VCaP (cell line): ENCODE data around the gene TRPC6.

Experiments
- H3K27ac ChIP-seq: fragments of 450-650 bp; 2 replicates; pipeline ENCODE4 v1.5.1; 2017
- TF ChIP-seq, protein P1 (sequence below): fragments of 450-650 bp; conservative IDR thresholded peaks from 2 replicates; pipeline ENCODE4 v1.5.1; 2017; ENCODE audit warnings: mild to moderate bottlenecking, moderate library complexity

The TRPC6 gene

DNA sequence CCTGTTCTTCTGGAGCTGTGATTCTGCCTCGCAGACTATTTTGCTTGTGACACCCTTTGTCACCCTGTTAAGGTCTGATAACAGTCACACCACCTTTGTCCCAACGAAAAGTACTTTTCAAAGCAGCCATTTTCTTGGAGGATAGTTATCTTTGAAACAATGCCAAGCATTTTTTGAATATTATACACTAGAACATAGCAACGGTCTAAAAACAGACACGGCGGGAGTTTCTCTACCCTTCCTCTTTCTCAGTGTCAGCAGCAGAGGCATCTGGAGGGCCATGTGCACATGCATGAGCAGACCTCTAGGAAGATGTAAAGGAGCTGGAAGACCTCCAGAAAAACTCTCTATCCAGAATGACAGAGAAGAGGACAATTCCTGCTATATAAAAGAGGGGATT is 86.5 kb downstream of the TRPC6 start:
- TF ChIP-seq, protein P1, sequence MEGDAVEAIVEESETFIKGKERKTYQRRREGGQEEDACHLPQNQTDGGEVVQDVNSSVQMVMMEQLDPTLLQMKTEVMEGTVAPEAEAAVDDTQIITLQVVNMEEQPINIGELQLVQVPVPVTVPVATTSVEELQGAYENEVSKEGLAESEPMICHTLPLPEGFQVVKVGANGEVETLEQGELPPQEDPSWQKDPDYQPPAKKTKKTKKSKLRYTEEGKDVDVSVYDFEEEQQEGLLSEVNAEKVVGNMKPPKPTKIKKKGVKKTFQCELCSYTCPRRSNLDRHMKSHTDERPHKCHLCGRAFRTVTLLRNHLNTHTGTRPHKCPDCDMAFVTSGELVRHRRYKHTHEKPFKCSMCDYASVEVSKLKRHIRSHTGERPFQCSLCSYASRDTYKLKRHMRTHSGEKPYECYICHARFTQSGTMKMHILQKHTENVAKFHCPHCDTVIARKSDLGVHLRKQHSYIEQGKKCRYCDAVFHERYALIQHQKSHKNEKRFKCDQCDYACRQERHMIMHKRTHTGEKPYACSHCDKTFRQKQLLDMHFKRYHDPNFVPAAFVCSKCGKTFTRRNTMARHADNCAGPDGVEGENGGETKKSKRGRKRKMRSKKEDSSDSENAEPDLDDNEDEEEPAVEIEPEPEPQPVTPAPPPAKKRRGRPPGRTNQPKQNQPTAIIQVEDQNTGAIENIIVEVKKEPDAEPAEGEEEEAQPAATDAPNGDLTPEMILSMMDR, result no peak
- no peak overlapping the region for H3K27ac ChIP-seq

DNA sequence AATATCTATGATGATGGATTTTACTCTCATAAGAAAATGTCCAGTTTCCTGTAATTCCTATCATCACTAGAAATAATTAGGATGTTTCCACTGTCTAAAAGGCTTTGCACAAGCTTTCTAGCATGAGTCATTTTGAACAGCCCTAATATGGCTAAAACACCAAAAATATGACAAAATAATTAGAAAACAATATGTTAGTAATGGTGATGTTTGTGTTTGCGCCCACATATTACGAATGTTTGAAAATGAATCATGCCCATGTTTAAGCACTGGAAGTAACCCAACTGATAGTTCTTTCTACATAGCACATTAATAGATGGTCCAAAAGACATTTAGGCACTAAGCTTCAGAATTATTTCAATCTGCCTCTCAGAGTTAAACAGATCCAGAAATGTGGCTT is 96.0 kb downstream of the TRPC6 start:
- no peak overlapping the region for H3K27ac ChIP-seq
- TF ChIP-seq, protein P1, result no peak

DNA sequence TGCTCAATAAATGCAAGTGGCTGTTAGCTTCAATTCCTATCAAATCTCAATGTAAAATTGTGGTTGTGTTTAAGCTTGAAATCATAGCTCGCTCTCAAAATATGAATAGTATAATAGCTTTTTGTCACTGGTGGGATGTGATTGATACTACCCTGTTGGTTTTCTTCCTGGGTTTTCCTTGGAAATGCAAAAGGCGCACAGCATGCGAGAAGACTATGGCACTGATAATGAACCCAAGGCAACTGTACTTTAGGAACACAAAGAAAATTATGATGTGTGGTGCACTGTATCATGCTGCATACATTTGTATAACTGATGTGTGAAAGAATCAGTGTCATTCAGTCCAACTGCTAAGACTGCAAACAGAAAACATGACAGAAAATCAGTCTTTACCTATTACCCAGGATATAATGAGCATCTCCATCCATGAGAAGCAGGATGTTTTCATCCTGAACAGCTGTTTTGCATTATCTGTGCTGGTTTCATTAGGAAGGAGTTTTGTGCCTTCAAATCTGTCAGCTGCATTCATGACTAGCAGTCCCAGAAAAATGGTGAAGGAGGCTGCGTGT is 101.2 kb downstream of the TRPC6 start:
- TF ChIP-seq, protein P1, result no peak
- H3K27ac ChIP-seq, result no peak overlapping the region

DNA sequence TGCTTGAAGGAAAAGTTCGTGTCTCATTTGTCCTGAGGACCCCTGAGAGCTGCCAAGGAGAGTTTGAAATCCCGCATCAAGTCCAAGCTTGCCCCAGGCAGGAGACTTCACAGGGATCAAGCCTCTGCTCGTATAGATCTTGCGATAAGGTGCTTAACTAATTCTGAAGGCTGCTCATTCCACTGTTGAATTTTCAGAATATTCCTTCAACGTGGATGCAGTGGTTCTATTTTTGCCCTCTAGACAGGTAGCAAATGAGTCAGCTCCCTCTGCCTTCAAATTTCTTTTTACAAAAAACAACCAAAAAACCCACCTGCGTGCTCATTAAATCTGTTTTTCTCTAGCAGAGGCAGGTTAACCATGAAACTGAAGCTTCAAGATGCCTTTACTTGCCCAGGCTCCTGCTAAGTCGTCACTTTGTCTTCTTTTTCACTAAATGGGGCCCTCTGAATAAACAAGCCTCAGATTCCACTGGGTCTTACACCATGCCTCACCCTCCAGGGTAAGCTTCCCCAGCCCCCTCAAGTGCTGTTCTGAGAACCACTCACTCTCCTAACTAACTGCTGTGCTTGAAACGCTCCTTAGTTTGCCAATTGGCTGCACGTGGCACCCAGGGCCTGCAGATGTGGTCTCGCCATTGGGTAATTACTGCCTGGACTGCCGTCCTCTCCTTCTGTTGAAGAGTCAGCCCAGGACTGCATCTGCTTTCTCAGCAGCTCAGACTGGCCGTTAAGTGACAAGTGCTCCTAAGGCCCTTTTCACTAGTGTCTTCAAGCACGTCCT is 105.0 kb downstream of the TRPC6 start:
- TF ChIP-seq, protein P1, result no peak
- no peak overlapping the region for H3K27ac ChIP-seq

DNA sequence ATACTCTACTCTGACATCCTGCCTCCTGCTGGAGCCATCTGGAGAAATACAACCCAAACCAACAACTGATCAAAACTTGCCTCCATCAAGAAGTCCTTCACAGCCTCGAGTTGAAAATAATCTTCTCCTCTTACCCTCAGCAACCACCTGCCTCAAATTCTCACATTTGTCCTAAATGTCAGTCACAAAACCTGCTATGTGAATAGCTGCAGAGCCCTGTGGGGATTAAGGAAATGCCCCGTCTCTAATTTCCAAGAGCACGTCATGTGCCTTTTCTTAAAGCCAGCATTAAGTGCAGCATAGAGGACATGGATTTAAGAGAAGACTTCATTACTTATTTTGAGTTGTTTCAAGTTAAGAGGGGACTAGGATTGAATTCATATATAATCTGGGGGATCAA is 105.9 kb downstream of the TRPC6 start:
- TF ChIP-seq, protein P1, result no peak

DNA sequence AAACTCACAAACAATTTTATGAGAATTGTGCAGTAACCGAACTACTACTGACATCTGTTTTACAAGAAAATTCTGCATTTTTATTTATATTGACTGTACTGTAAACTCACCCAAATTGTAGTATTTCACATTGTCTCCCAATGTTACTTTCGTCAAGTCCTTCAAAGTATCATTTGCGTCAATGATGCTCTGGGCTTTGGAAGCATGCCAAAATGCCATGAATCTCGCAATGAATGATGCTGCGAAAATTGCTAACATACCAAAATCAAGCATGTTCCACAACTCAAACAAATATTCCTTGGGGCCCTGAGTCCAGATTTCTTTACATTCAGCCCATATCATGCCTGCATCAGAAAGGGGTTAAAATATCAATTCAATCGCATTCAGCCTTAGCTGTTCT is 107.6 kb downstream of the TRPC6 start:
- TF ChIP-seq, protein P1, result no peak
- no peak overlapping the region for H3K27ac ChIP-seq

More for the DNA sequence above, 105.9 kb downstream of the TRPC6 start:
- H3K27ac ChIP-seq, result no peak overlapping the region

DNA sequence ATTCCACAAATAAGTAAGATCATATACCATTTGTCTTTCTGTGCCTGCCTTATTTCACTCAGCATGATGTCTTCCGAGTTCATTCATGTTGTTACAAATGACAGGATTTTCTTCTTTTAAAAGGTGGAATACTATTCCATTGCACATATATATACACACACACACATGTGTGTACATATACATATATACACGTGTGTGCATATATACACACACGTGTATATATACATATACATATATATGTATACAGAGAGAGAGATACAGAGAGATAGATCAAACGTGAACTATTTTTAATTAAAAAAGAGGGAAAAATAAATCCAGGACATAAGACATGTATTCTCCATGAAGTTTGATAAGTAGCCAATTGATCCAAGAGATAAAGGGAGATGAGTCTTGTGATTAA is 108.1 kb downstream of the TRPC6 start:
- TF ChIP-seq, protein P1, result no peak
- H3K27ac ChIP-seq, result no peak overlapping the region
